ENCODE data around the gene ULK4. TPM values are rescaled to one million over a fixed set of nuclear protein-coding genes. Genes with fewer than 3 reads are reported as not detected.

The ULK4 gene
- total and polyA plus RNA-seq, 9 of the 15 experiments (the other 6 are each of a cell fraction or from before 2014, with no cell fraction given): 3.0 to 5.9 (median 3.5) TPM

DNA sequence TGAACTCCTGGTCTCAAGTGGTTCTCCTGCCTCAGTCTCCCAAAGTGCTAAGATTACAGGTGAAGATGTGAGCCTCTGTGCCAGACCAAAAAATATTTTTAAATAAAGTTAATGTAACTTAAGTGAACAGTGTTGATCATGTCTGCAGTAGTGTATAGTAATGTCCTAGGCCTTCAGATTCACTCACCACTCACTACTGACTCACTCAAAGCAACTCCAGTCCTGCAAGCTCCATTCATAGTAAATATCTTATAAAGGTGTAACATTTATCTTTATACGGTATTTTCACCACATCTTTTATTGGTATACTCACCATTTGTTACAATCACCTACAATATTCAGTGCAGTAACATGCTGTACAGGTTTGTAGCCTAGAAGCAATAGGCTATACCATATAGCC is 264.2 kb downstream of the ULK4 start (continued):
- TF ChIP-seq ZKSCAN3 (CRISPR knock-in tag; IDR thresholded peaks at IDR 0.05): no peak
- no peak for TF ChIP-seq MTF1 (CRISPR knock-in tag; IDR thresholded peaks at IDR 0.05; ENCODE audit: borderline replicate concordance)
- TF ChIP-seq, protein P1, sequence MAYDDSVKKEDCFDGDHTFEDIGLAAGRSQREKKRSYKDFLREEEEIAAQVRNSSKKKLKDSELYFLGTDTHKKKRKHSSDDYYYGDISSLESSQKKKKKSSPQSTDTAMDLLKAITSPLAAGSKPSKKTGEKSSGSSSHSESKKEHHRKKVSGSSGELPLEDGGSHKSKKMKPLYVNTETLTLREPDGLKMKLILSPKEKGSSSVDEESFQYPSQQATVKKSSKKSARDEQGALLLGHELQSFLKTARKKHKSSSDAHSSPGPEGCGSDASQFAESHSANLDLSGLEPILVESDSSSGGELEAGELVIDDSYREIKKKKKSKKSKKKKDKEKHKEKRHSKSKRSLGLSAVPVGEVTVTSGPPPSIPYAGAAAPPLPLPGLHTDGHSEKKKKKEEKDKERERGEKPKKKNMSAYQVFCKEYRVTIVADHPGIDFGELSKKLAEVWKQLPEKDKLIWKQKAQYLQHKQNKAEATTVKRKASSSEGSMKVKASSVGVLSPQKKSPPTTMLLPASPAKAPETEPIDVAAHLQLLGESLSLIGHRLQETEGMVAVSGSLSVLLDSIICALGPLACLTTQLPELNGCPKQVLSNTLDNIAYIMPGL (CRISPR knock-in tag; IDR thresholded peaks at IDR 0.05): no peak
- TF ChIP-seq SPI1 (IDR thresholded peaks at IDR 0.05; ENCODE audit: borderline replicate concordance, low read depth, low read length): no peak
- TF ChIP-seq ZFP1 (CRISPR knock-in tag; IDR thresholded peaks at IDR 0.05): no peak
- no peak for TF ChIP-seq BRF1 (IDR thresholded peaks at IDR 0.05; ENCODE audit: borderline replicate concordance, extremely low read depth, insufficient read length)
- TF ChIP-seq CREB1 (IDR thresholded peaks at IDR 0.05): no peak
- TF ChIP-seq CREB1 (CRISPR knock-in tag; IDR thresholded peaks at IDR 0.05): no peak
- TF ChIP-seq KDM4B (IDR thresholded peaks at IDR 0.05; ENCODE audit: borderline replicate concordance in 2 of 2, low read depth in 1 of 2): no peak
- TF ChIP-seq ZNF274 (IDR thresholded peaks at IDR 0.05; ENCODE audit: borderline replicate concordance, low read depth, low read length): no peak
- TF ChIP-seq NBN (IDR thresholded peaks at IDR 0.05; ENCODE audit: low read depth): no peak

Data from K562 (cell line).